RWPE2 (cell line): ENCODE results near the gene LACC1.

Source experiments
- ATAC-seq: fragments of 200-7000 bp; cut with Tn5 transposase; 3 replicates; pipeline ENCODE4 v1.9.1; 2021; ENCODE audit warnings: low read depth
- DNase-seq: peaks from one replicate; pipeline ENCODE4 v3.0.0-alpha.2; 2020; ENCODE audit warnings: low spot score
- H3K27ac ChIP-seq: fragments of 450-650 bp; 2 replicates; pipeline ENCODE4 v1.5.1; 2017; ENCODE audit warnings: mild to moderate bottlenecking; ENCODE audit not compliant: poor library complexity, severe bottlenecking
- H3K27me3 ChIP-seq: fragments of 250-450 bp; sonication (Bioruptor Pico); 2 replicates; pipeline ENCODE4 v1.5.1; 2021; ENCODE audit warnings: mild to moderate bottlenecking, moderate library complexity; ENCODE audit not compliant: insufficient read depth, poor library complexity, severe bottlenecking
- H3K36me3 ChIP-seq: fragments of 250-450 bp; sonication (Bioruptor Pico); 2 replicates; pipeline ENCODE4 v1.5.1; 2020; ENCODE audit warnings: low read depth, mild to moderate bottlenecking, moderate library complexity
- H3K4me1 ChIP-seq: fragments of 250-450 bp; sonication (Bioruptor Pico); 2 replicates; pipeline ENCODE4 v1.5.1; 2021; ENCODE audit warnings: mild to moderate bottlenecking, moderate library complexity; ENCODE audit not compliant: insufficient read depth, poor library complexity, severe bottlenecking
- H3K4me3 ChIP-seq: fragments of 250-450 bp; sonication (Bioruptor Pico); 2 replicates; pipeline ENCODE4 v1.5.1; 2021; ENCODE audit warnings: mild to moderate bottlenecking, moderate library complexity; ENCODE audit not compliant: severe bottlenecking
- H3K9me3 ChIP-seq: fragments of 250-450 bp; sonication (Bioruptor Pico); 2 replicates; pipeline ENCODE4 v1.5.1; 2021; ENCODE audit warnings: mild to moderate bottlenecking, moderate library complexity; ENCODE audit not compliant: severe bottlenecking
- CTCF ChIP-seq: fragments of 450-650 bp; IDR thresholded peaks from one replicate; pipeline ENCODE4 v1.5.1; 2017; ENCODE audit warnings: mild to moderate bottlenecking, moderate library complexity; ENCODE audit not compliant: poor library complexity, severe bottlenecking

The LACC1 gene

GRCh38 chr13:43864921-43865320 lies 14.8 kb upstream of the LACC1 start:
- no peak for TF ChIP-seq CTCF
- Histone ChIP-seq H3K27ac (no peak overlapping the region), H3K36me3 (peaks cover 35% of the 10 kb centered on the region), H3K9me3 (no peaks in the 10 kb centered on the region), H3K27me3 (no peaks in the 10 kb centered on the region), H3K4me1 (peaks cover 12% of the 10 kb centered on the region), H3K4me3 (no peak overlapping the region)
- DNase-seq (no peak), ATAC-seq (no peak)

GRCh38 chr13:43865892-43866291 lies 13.8 kb upstream of the LACC1 start:
- H3K27me3 ChIP-seq = no peaks in the 10 kb centered on the region
- TF ChIP-seq CTCF = no peak
- peak; percentile 68; the same call in 1 of the 3 replicates for ATAC-seq
- peaks cover 43% of the 10 kb centered on the region for H3K36me3 ChIP-seq
- H3K9me3 ChIP-seq = no peaks in the 10 kb centered on the region
- no peak overlapping the region for H3K27ac ChIP-seq
- peaks cover 12% of the 10 kb centered on the region for H3K4me1 ChIP-seq
- no peak for DNase-seq
- H3K4me3 ChIP-seq = no peak overlapping the region

- H3K27ac ChIP-seq = no peak overlapping the region
- no peaks in the 10 kb centered on the region for H3K27me3 ChIP-seq
- no peak overlapping the region for H3K4me3 ChIP-seq
- no peaks in the 10 kb centered on the region for H3K4me1 ChIP-seq
- peaks cover 51% of the 10 kb centered on the region for H3K36me3 ChIP-seq
- H3K9me3 ChIP-seq = no peaks in the 10 kb centered on the region
- DNase-seq (no peak), ATAC-seq (no peak)
- no peak for TF ChIP-seq CTCF
Observed at GRCh38 chr13:43872181-43872580, 7.5 kb upstream of the LACC1 start.

- peaks cover 7% of the 10 kb centered on the region for H3K4me1 ChIP-seq
- peaks cover 27% of the 10 kb centered on the region for H3K36me3 ChIP-seq
- no peak for DNase-seq
- no peaks in the 10 kb centered on the region for H3K9me3 ChIP-seq
- H3K27ac ChIP-seq = no peak overlapping the region
- no peaks in the 10 kb centered on the region for H3K27me3 ChIP-seq
- ATAC-seq = no peak
- H3K4me3 ChIP-seq = no peak overlapping the region
- TF ChIP-seq CTCF = peak; percentile 73
Observed at GRCh38 chr13:43874504-43875092, 5.1 kb upstream of the LACC1 start.

- H3K9me3 ChIP-seq = no peaks in the 10 kb centered on the region
- peaks cover 11% of the 10 kb centered on the region for H3K4me1 ChIP-seq
- DNase-seq (no peak), ATAC-seq (no peak)
- H3K4me3 ChIP-seq = no peak overlapping the region
- H3K27ac ChIP-seq = no peak overlapping the region
- no peaks in the 10 kb centered on the region for H3K27me3 ChIP-seq
- no peak for TF ChIP-seq CTCF
- H3K36me3 ChIP-seq = peaks cover 16% of the 10 kb centered on the region
Observed at GRCh38 chr13:43876366-43876765, 3.3 kb upstream of the LACC1 start.
